Adipocyte (in vitro differentiated cells): Measurements from ENCODE around the gene PRCD.
A peak's percentile ranks its signal among the peaks of the same experiment; 100 is the strongest.
"Not testable (repeated sequence)": the region's sequence is repeated elsewhere in the genome, so short reads cannot be mapped to it uniquely, and the experiment has no call there.

Source experiments
- DNase-seq: peaks from one replicate; pipeline ENCODE4 v3.0.0-alpha.2; 2015; ENCODE audit warnings: low read depth
- H3K27me3 ChIP-seq: replicated peaks from 2 replicates; pipeline ENCODE4 v1.7.0; 2013; ENCODE audit warnings: mild to moderate bottlenecking, low read length, moderate library complexity; ENCODE audit not compliant: control insufficient read depth, insufficient read depth
- H3K36me3 ChIP-seq: 2 replicates; pipeline ENCODE4 v1.7.0; 2013; ENCODE audit warnings: low read length, mild to moderate bottlenecking, moderate library complexity; ENCODE audit not compliant: control insufficient read depth, insufficient read depth, severe bottlenecking
- H3K4me1 ChIP-seq: 2 replicates; pipeline ENCODE4 v1.7.0; 2013; ENCODE audit warnings: mild to moderate bottlenecking, low read length, moderate library complexity; ENCODE audit not compliant: control insufficient read depth, insufficient read depth
- H3K4me3 ChIP-seq: 2 replicates; pipeline ENCODE4 v1.7.0; 2013; ENCODE audit warnings: mild to moderate bottlenecking, low read length, moderate library complexity
- H3K9ac ChIP-seq: 2 replicates; pipeline ENCODE4 v1.7.0; 2013; ENCODE audit warnings: mild to moderate bottlenecking, low read length, moderate library complexity
- H3K9me3 ChIP-seq: 2 replicates; pipeline ENCODE4 v1.7.0; 2013; ENCODE audit warnings: mild to moderate bottlenecking, low read length, moderate library complexity; ENCODE audit not compliant: control insufficient read depth

PRCD gene

DNA sequence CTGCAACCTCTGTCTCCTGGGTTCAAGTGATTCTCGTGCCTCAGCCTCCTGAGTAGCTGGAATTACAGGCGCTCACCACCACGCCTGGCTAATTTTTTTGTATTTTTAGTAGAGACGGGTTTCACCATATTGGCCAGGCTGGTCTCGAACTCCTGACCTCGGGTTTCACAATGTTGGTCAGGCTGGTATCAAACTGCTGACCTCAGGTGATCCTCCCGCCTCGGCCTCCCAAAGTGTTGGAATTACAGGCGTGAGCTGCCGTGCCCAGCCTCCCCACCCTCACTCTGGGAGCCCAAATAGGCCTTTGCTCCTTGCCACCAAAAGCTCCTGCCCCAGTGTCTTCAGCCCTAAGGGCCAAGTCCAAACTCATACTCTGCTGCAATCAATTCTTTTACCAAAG, 18.2 kb upstream of the PRCD start:
- peaks cover 11% of the 10 kb centered on the region for H3K4me1 ChIP-seq
- not testable (repeated sequence) for H3K4me3 ChIP-seq, H3K9me3 ChIP-seq, H3K27me3 ChIP-seq, DNase-seq, H3K9ac ChIP-seq, H3K36me3 ChIP-seq

DNA sequence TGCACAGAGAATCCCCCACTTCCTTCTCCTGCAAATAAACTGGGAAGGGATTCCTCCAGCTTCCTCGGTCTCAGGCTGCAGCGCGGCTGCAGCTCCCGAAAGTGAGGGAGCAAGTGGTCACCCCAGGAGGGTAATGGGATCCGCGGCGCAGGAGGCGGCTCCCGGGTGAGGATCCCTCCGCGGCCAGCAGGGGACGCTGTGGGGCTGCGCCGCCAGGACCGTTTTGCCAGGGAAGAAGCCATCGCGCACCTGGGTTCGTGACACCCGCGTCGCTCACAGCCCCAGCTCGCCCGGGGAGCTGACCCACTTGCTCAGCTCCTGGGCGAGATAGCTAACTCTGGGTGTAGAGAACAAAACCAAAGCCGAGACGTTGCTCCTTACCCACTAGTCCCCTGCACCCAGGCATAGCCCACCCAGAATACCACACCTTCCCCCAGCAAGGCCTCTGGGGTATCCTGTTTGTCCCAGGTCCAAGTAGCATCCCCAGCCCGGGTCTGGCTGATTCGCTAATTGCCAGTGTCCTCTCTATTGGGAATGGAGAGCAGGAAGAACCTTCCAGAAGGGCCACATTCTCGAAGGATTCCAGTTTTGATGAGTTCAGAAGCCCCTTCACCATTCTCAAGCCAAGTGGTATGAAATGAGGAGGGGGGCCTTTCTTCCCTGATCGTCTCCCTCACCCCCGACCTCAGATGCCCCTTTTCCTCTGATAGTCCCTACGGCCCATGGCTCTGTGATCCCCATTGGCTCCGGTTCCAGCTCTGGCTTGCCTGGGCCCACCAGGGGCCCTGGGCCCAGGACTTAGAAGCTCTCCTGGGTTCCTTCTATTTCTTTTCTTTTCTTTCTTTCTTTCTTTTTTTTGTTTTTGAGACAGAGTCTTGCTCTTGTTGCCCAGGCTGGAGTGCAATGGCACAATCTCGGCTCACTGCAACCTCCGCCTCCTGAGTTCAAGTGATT, 16.5 kb upstream of the PRCD start:
- H3K27me3 ChIP-seq, result no peaks in the 10 kb centered on the region
- H3K4me1 ChIP-seq, result peaks cover 23% of the 10 kb centered on the region
- DNase-seq, result peak; percentile 78

DNA sequence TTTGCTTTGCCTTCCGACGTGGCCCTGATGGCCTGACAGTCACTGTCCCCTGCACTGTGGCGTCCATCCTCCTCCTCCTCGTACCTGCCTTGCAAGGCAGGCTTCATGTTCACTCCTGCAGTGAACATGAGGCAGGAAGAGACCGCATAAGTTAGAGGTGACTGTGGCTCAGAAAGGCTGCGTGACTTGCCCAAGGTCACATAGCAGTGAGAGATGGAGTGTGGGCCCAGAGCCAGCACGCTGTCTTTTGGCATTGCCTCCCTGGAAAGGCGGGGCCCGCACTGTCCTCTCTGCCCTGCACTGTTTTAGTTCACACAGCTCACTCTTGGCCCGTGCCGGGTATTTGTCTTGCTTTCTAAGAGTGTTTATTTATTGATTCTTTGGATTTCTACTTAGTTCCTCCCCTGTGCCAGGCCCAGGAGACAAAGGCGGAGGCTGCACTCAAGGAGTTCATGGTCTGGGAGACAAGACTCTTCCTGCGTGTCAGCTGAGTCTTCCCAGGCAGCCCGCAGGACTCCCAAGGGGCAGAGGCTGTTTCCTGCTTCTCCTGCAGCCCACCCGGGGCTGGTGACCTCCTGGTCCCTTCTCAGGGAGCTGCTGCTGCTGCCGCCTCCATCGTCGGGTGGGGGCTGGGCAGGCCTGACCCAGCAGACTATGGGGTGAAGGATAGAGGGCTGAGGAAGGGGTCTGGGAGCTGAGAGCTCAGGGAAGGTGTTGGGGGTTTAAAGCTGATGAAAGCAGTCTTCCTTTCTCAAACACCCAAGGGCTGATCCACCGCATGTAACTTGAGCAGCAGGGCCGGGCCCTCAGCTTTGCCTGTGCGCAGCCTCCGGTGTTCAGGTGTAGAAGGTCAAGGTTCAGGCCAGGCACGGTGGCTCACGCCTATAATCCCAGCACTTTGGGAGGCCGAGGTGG, 15.0 kb upstream of the PRCD start:
- Histone ChIP-seq H3K36me3 (no peaks in the 10 kb centered on the region), H3K9me3 (no peaks in the 10 kb centered on the region), H3K27me3 (no peaks in the 10 kb centered on the region), H3K4me3 (no peak overlapping the region), H3K9ac (peak overlapping the region; percentile 47), H3K4me1 (peaks cover 36% of the 10 kb centered on the region)
- no peak for DNase-seq

More for the DNA sequence above, 16.5 kb upstream of the PRCD start:
- Histone ChIP-seq H3K4me3 (no peak overlapping the region), H3K9ac (no peak overlapping the region), H3K9me3 (no peaks in the 10 kb centered on the region), H3K36me3 (no peaks in the 10 kb centered on the region)

DNA sequence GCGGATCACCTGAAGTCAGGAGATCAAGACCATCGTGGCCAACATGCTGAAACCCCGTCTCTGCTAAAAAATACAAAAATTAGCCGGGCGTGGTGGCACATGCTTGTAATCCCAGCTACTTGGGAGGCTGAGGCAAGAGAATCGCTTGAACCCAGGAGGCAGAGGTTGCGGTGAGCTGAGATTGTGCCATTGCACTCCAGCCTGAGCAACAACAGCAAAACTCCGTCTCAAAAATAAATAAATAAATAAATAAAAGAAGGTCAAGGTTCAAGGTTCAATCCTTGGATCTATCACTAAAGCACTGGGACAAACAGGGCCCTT, 14.4 kb upstream of the PRCD start:
- peaks cover 42% of the 10 kb centered on the region for H3K4me1 ChIP-seq
- H3K27me3 ChIP-seq, H3K9ac ChIP-seq, H3K9me3 ChIP-seq, H3K4me3 ChIP-seq, DNase-seq, H3K36me3 ChIP-seq: not testable (repeated sequence)

DNA sequence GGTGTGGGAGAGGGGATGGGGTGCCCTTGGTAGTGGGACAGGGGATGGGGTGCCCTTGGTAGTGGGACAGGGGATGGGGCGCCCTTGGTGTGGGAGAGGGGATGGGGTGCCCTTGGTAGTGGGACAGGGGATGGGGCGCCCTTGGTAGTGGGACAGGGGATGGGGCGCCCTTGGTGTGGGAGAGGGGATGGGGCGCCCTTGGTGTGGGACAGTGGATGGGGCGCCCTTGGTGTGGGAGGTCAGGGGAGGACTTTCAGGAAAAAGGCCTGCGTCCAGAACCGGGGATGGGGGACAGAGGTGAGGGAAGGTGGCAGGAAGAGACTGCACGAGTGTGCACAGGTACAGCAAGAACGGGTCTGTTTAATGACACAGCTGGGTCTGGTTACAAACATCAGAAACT, 12.8 kb upstream of the PRCD start:
- H3K9me3 ChIP-seq, DNase-seq, H3K4me3 ChIP-seq, H3K36me3 ChIP-seq, H3K27me3 ChIP-seq: not testable (repeated sequence)
- peak overlapping the region; percentile 29 for H3K9ac ChIP-seq
- H3K4me1 ChIP-seq, result peaks cover 57% of the 10 kb centered on the region

DNA sequence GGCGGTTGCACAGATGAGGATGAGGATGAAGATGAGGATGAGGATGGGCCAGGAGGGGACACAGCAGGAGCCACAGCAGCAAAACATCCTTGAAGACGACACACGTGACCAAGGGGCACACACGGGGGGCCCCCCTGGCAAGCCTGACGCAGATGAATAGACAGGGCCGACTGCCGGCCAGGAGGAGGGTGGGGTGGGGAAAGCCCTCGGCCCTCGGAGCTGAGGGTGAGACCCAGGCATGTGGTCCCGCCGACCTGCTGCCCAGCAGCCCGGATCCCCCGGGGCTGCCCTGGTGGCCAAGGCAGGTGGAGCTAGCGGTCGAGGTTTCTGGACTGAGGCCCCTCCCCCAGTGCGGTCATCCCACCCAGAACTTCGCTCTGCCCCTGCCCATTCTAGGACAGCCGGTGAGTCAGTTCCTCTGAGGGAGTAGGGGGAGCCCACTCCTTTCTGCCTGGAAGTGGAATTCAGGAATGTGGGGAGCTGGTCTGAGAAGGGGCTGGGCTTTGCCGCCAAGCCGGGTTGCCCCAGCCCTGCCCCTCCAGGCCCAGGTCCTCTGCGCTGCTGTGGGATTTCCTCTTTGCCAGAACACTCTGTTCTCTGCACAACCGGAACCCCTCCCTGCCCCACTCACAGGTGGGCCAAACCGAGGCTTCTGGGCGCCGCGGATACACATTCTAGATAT, 12.3 kb upstream of the PRCD start:
- H3K4me3 ChIP-seq, result no peak overlapping the region
- peak; percentile 19 for DNase-seq
- peak overlapping the region; percentile 29 for H3K9ac ChIP-seq
- H3K4me1 ChIP-seq, result peaks cover 60% of the 10 kb centered on the region
- no peaks in the 10 kb centered on the region for H3K9me3 ChIP-seq
- H3K36me3 ChIP-seq, result no peaks in the 10 kb centered on the region
- H3K27me3 ChIP-seq, result no peaks in the 10 kb centered on the region

DNA sequence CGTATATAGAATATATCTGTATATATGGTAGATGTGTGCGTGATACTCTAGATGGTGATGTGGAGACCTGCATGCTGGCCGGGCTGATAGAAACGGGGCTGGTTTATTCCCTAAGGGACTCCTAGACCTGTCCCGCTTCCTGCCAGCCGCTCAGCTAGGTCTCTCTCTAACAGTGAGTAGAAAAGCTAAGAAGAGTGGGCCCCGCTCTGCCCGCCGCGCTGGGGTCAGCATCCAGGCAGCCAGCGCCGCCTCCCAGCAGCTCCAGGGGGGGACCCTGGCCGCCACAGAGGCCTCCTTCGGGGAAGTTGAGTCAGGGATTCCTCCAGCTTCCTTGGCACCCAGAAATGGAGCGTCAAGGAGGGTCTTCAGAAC, 11.7 kb upstream of the PRCD start:
- Histone ChIP-seq H3K27me3 (no peaks in the 10 kb centered on the region), H3K4me1 (peaks cover 60% of the 10 kb centered on the region), H3K4me3 (peak overlapping the region; percentile 3), H3K9me3 (no peaks in the 10 kb centered on the region), H3K36me3 (no peaks in the 10 kb centered on the region), H3K9ac (peak overlapping the region; percentile 85)
- DNase-seq, result no peak

DNA sequence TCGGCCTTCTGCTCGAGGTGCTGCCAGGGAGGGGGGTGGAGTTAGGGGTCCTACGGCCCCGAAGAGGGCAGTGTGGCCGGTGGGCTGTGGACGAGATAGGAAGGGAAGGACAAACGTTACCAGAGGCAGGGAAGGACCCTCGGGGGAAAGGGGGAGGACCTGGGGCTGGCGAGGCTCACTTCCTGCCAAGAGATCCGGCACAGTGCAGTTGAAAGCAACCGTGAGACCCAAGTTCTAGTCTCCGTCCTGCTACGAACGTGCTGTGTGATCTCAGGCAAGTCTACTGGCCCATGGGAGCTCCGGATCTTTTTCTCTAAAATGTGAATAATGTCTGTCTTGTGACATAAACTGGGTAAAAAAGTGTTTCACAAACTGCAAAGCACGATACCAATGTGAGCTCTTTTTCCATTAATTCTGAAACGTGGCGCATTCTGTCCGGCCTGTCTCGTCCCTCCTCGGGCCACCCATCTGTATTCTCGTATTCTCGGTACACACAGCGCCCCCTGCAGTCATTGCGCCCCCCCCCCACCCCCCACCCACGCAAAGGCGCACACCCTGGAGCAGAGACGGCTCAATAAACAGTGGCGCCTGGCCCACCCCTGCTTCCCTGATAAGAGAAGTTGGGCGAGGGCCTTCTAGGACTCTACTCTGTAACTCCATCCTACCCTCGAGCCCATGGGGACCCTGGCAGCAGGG, 11.2 kb upstream of the PRCD start:
- peaks cover 60% of the 10 kb centered on the region for H3K4me1 ChIP-seq
- no peaks in the 10 kb centered on the region for H3K9me3 ChIP-seq
- H3K9ac ChIP-seq, result peak overlapping the region; percentile 85
- peak overlapping the region; percentile 3 for H3K4me3 ChIP-seq
- no peak for DNase-seq
- no peaks in the 10 kb centered on the region for H3K27me3 ChIP-seq
- H3K36me3 ChIP-seq, result no peaks in the 10 kb centered on the region

DNA sequence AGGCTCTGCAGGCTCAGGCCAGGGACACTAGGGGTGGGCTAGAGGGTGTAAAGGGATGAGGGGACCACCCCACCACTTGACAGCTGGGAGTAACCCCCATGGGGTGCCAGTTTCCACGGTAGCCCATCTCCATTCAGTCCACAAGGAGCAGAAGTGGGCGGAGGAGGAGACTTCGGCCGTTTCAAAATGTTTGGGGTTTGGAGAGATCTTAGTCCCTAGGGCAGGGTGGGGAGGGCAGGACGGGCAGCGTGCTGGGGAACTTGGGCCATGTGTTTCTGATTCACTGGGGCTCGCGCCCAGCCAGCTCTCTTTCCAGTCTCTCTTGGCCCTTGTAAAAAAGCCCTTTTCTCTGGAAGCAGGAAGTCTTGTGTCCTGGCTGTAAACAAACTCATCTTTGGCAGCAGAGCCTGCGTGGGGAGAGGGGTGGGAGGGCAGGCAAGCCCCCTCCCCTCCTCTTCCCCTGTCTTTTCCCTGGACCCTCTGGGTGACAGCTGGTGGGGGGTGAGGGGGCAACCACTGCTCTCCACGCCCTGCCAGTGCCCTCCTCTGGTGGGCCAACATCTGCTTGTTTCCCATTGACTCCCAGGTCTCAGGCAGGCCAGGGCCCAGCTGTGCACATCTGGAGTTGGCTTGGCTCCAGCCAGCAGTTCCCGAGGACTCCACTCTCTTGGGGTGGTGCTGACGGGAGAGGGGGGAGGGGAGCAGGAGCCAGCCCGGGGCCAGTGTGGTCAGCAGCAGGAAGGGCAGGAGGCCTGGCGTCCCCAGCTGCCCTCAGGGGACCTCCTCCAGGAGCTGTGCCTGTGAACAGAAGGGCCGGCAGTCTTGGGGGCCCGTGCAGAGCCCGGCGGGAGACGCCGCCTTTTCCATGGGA, 10.4 kb upstream of the PRCD start:
- Histone ChIP-seq H3K4me1 (peaks cover 60% of the 10 kb centered on the region), H3K9me3 (no peaks in the 10 kb centered on the region), H3K4me3 (peak overlapping the region; percentile 57), H3K9ac (peak overlapping the region; percentile 85), H3K36me3 (no peaks in the 10 kb centered on the region), H3K27me3 (no peaks in the 10 kb centered on the region)
- peak; percentile 92 for DNase-seq

DNA sequence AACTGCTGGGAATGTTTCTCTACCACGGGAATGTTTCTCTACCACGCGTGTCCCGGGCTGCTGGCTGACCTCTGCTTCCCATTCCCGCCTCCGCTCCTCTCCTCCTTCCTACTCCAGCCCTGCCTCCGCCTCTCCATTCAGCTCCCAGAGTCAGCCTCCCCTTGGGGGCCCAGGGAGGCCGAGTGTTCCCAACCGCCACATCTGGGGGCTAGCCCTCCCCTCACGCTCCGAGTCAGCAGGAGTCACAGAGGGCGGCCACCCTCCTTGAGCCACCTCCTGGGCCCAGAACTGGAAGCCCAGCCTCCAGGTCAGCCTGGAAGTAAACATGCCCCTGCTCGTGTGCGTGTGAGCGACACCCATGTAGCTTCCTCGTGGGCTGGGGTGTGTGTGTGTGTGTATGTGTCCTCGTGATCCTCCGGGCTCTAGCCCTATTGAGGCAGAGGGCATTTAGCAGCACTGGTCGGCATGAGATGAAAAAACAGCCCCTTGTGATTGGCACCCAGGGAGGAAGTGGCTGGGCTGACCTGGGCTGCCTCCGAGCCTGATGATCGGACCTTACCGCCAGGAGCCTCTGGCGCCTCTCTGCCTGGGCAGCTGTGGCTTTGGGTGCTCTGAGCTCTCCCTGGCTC, 9.6 kb upstream of the PRCD start:
- Histone ChIP-seq H3K9ac (peak overlapping the region; percentile 85), H3K36me3 (no peaks in the 10 kb centered on the region), H3K27me3 (no peaks in the 10 kb centered on the region), H3K4me3 (peak overlapping the region; percentile 57), H3K4me1 (peaks cover 60% of the 10 kb centered on the region), H3K9me3 (no peaks in the 10 kb centered on the region)
- no peak for DNase-seq
